SK-N-SH (cell line): ENCODE results near the gene LAMA1. TPM values are rescaled to one million over a fixed set of nuclear protein-coding genes. Genes with fewer than 3 reads are reported as not detected.
A peak's percentile ranks its signal among the peaks of the same experiment; 100 is the strongest.

ENCODE experiments used
- CTCF ChIA-PET: fragments of 300-600, 350-600 bp; formaldehyde crosslinking; extraction: SDS; loops from one replicate; lab custom pipeline; 2021; lab: Yijun Ruan, JAX
- POLR2A ChIA-PET: fragments of 350-600 bp; sonication (Branson Sonifier 250); formaldehyde crosslinking; extraction: SDS; loops from one replicate; lab custom pipeline; 2020; ENCODE audit warnings: antibody characterized with exemption, inconsistent platforms; lab: Yijun Ruan, JAX
- DNase-seq: peaks from one replicate; pipeline ENCODE4 v3.0.0; 2012
- H2AFZ ChIP-seq: fragments of 200-600 bp; sonication (generic); 2 replicates; pipeline ENCODE4 v1.8.1; 2016; ENCODE audit warnings: antibody characterized with exemption, mild to moderate bottlenecking, low read depth
- H3F3A ChIP-seq: fragments of 200-600 bp; sonication (generic); replicated peaks from 2 replicates; pipeline ENCODE3; 2016; ENCODE audit warnings: antibody characterized with exemption, mild to moderate bottlenecking; ENCODE audit not compliant: insufficient read depth
- H3K27ac ChIP-seq, 2 experiments: fragments of 200-500 bp in 1 of 2; fragments of 200-600 bp in 1 of 2; sonication (Bioruptor generic) in 1 of 2; sonication (generic), shearing (Covaris generic) in 1 of 2; 2 replicates each; pipeline versions ENCODE4 v1.5.1 to v1.6.1; 2014 to 2016; ENCODE audit warnings: low read depth in 2 of 2, inconsistent platforms in 1 of 2, low read length in 1 of 2, mild to moderate bottlenecking in 1 of 2, mixed read lengths in 1 of 2
- H3K27me3 ChIP-seq: fragments of 200-600 bp; sonication (generic), shearing (Covaris generic); 2 replicates; pipeline ENCODE4 v1.6.1; 2016; ENCODE audit warnings: mixed run types; ENCODE audit not compliant: insufficient read depth
- H3K36me3 ChIP-seq, 2 experiments: fragments of 200-500 bp in 1 of 2; fragments of 200-600 bp in 1 of 2; sonication (Bioruptor generic) in 1 of 2; sonication (generic) in 1 of 2; replicated peaks in 1 of 2; 2 replicates each; pipeline versions ENCODE3 to v1.5.1; 2014 to 2016; ENCODE audit warnings: low read length in 1 of 2, mild to moderate bottlenecking in 1 of 2; ENCODE audit not compliant: insufficient read depth in 2 of 2, control insufficient read depth in 1 of 2
- H3K4me1 ChIP-seq, 2 experiments: fragments of 200-500 bp in 1 of 2; fragments of 200-600 bp in 1 of 2; sonication (Bioruptor generic) in 1 of 2; sonication (generic), shearing (Covaris generic) in 1 of 2; 2 replicates each; pipeline versions ENCODE4 v1.5.1 to v1.6.1; 2014 to 2016; ENCODE audit warnings: low read depth in 1 of 2, low read length in 1 of 2, mixed run types in 1 of 2; ENCODE audit not compliant: insufficient read depth in 2 of 2, control insufficient read depth in 1 of 2
- H3K4me2 ChIP-seq: fragments of 200-600 bp; sonication (generic), shearing (Covaris generic); 2 replicates; pipeline ENCODE4 v1.6.1; 2017; ENCODE audit warnings: mixed run types
- H3K4me3 ChIP-seq, 2 experiments: fragments of 200-500 bp in 1 of 2; fragments of 200-600 bp in 1 of 2; sonication (Bioruptor generic) in 1 of 2; sonication (generic), shearing (Covaris generic) in 1 of 2; 2 replicates each; pipeline versions ENCODE4 v1.5.1 to v1.8.1; 2014 to 2016; ENCODE audit warnings: low read depth in 2 of 2, inconsistent platforms in 1 of 2, low read length in 1 of 2, mild to moderate bottlenecking in 1 of 2, mixed read lengths in 1 of 2, moderate library complexity in 1 of 2
- H3K79me2 ChIP-seq: fragments of 200-600 bp; sonication (generic); 2 replicates; pipeline ENCODE4 v1.8.1; 2017; ENCODE audit warnings: mild to moderate bottlenecking; ENCODE audit not compliant: insufficient read depth
- H3K9ac ChIP-seq: fragments of 200-600 bp; sonication (generic); 2 replicates; pipeline ENCODE4 v1.6.1; 2017; ENCODE audit warnings: mixed run types
- H3K9me2 ChIP-seq: fragments of 200-600 bp; sonication (generic); 2 replicates; pipeline ENCODE4 v1.6.1; 2017; ENCODE audit warnings: mixed run types
- H3K9me3 ChIP-seq: fragments of 200-600 bp; sonication (generic); 2 replicates; pipeline ENCODE4 v1.6.1; 2017; ENCODE audit warnings: mixed run types, mild to moderate bottlenecking, moderate library complexity
- H4K20me1 ChIP-seq: fragments of 200-600 bp; sonication (generic); 2 replicates; pipeline ENCODE4 v1.6.1; 2017; ENCODE audit warnings: mild to moderate bottlenecking, mixed run types; ENCODE audit not compliant: insufficient read depth
- CTCF ChIP-seq: fragments of 200-600 bp; sonication (generic); IDR thresholded peaks from 2 replicates; pipeline ENCODE4 v1.6.1; 2017; ENCODE audit warnings: antibody characterized with exemption, mild to moderate bottlenecking, moderate library complexity
- ELF1 ChIP-seq: IDR thresholded peaks from 2 replicates; pipeline ENCODE4 v1.4.0; 2012
- EP300 ChIP-seq, 2 experiments: IDR thresholded peaks; 2 replicates each; pipeline versions ENCODE4 v1.4.0 to v1.6.1; 2012; ENCODE audit warnings: borderline replicate concordance in 1 of 2, low read depth in 1 of 2, low read length in 1 of 2
- IRF3 ChIP-seq: fragments of 150-350 bp; IDR thresholded peaks from 2 replicates; pipeline ENCODE4 v1.6.1; 2016; ENCODE audit warnings: mild to moderate bottlenecking, low read depth, low read length
- JUND ChIP-seq: IDR thresholded peaks from 2 replicates; pipeline ENCODE4 v1.4.0; 2012
- MEF2A ChIP-seq: IDR thresholded peaks from 2 replicates; pipeline ENCODE4 v1.4.0; 2012; ENCODE audit warnings: low read depth, borderline replicate concordance
- RAD21 ChIP-seq: IDR thresholded peaks from 2 replicates; pipeline ENCODE4 v1.6.1; 2012; ENCODE audit warnings: mild to moderate bottlenecking, low read length
- RFX5 ChIP-seq: IDR thresholded peaks from 2 replicates; pipeline ENCODE4 v1.6.1; 2012; ENCODE audit warnings: mild to moderate bottlenecking, improper control_type of control experiment, low read length
- RXRA ChIP-seq: IDR thresholded peaks from 2 replicates; pipeline ENCODE4 v1.4.0; 2012; ENCODE audit warnings: low read depth, mild to moderate bottlenecking, borderline replicate concordance
- SMC3 ChIP-seq: IDR thresholded peaks from 2 replicates; pipeline ENCODE4 v1.6.1; 2012; ENCODE audit warnings: low read depth, low read length, improper control_type of control experiment
- USF1 ChIP-seq: IDR thresholded peaks from 2 replicates; pipeline ENCODE4 v1.4.0; 2012; ENCODE audit warnings: low read depth, borderline replicate concordance
- YY1 ChIP-seq: IDR thresholded peaks from 2 replicates; pipeline ENCODE4 v1.4.0; 2012; ENCODE audit warnings: low read depth, mild to moderate bottlenecking
- WGBS: methylation state at CpG from one replicate; pipeline ENCODE4 v1.1.6; 2017; ENCODE audit warnings: low lambda C conversion rate; 5-methylcytosine and 5-hydroxymethylcytosine counted together
- polyA plus RNA-seq, 3 experiments: library from polyadenylated mRNA; depleted of rRNA; stranded (reverse); fragments of >200 nt; gene quantifications; 2 replicates each; pipeline ENCODE4 v1.2.3, GENCODE V29; 2012

The LAMA1 gene
- polyA plus RNA-seq, 1 of the 3 experiments (the other 2 are of a cell fraction): 0.07 TPM

DNA sequence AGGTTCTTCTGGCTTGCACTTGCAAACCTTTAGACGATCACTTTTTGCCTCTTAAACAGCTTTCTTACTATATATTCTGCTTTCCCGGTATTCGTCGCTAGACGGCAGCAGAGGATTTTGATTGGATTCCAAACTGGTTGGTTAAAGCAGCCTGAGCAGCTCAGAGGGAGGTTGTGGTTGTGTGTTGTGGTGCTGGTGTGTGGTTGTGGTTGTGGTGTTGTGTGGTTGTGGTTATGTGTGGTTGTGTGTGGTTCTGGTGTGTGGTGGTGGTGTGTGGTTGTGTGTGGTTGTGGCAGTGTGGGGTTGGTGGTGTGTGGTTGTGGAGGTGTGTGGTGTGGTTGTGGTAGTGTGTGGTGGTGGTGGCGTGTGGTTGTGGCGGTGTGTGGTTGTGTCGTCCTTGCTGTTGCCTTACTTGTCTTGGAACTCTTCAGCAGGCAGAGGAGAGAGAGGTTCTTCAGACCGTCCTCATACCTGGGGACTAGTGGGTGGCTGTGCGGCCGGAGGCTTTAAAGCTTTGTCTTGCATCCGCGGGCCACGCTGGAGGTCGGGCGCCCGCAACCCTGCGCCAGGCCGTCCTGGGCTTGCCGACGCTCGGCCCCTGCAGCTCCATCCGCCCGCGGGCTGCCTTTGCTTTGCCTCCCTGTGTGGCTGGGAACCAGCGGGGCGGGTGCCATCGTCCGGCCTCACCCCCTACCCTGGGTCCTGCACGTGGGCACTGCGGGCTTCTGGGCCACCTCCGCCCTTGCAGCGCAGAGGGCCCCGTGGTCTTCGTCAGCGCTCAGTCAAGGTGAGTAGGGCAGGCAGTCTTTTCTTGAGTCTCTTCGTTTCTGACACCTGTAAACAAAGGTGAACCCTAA is 197.3 kb downstream of the LAMA1 start:
- CTCF ChIA-PET: interaction anchor here (0.6 to 3.8 kb wide), 32 partner anchors 10 to 1132 kb away, joined by 3 to 54 read pairs (median 4); no protein-coding TSS in a partner anchor
- H3K27ac ChIP-seq: no peak overlapping the region
- no peaks in the 10 kb centered on the region for H3F3A ChIP-seq
- peak; percentile 67 for DNase-seq
- no peaks in the 10 kb centered on the region for H3K9me2 ChIP-seq
- H3K9me3 ChIP-seq: no peaks in the 10 kb centered on the region
- WGBS: 77% methylated on average over 29 of the region's 37 CpGs
- H4K20me1 ChIP-seq: no peaks in the 10 kb centered on the region
- H3K9ac ChIP-seq: no peak overlapping the region
- H3K27me3 ChIP-seq: no peaks in the 10 kb centered on the region
- H3K4me1 ChIP-seq: peaks cover 0 to 5% of the 10 kb centered on the region in 2 experiments; a peak in 1 of 4 replicates
- no peak overlapping the region for H2AFZ ChIP-seq
- no peak overlapping the region; a peak in 1 of 4 replicates for H3K4me3 ChIP-seq
- POLR2A ChIA-PET: no interaction called here
- no peaks in the 10 kb centered on the region for H3K36me3 ChIP-seq
- no peaks in the 10 kb centered on the region for H3K79me2 ChIP-seq
- H3K4me2 ChIP-seq: no peak overlapping the region
- TF ChIP-seq CTCF (peak; percentile 54), RAD21 (peak; percentile 92), EP300 (IDR thresholded peaks at IDR 0.05; ENCODE audit: borderline replicate concordance in 1 of 2, low read depth in 1 of 2, low read length in 1 of 2) (no peak), IRF3 (no peak), JUND (no peak), YY1 (no peak), SMC3 (peak; percentile 72)

DNA sequence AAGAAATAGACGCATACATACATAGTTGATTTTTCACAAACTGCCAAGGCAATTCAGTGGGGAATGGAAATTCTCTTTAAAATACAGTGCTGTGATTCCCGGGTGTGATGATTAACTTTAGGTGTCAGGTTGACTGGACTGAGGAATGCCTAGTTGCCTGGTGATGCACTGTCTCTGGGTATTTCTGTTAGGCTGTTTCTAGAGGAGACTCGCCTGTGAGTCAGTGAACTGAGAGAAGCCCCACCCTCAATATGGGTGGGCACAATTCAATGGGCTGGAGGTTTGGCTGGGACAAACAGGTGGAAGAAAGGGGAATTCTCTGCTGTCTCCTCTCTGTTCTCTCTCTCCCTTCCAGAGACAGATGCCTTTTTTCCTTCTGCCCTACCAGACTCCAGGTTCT is 200.5 kb downstream of the LAMA1 start:
- peaks cover 0 to 3% of the 10 kb centered on the region in 2 experiments; a peak in 2 of 4 replicates for H3K4me1 ChIP-seq
- ChIA-PET CTCF (interaction anchor here (1.1 to 2.7 kb wide), 2 partner anchors 83 to 105 kb away, joined by 3 to 9 read pairs; no protein-coding TSS in a partner anchor), POLR2A (no interaction called here)
- no peaks in the 10 kb centered on the region for H3K36me3 ChIP-seq
- H3K27me3 ChIP-seq: no peaks in the 10 kb centered on the region
- H3F3A ChIP-seq: no peaks in the 10 kb centered on the region
- no peaks in the 10 kb centered on the region for H4K20me1 ChIP-seq
- H3K27ac ChIP-seq: no peak overlapping the region
- H3K9me3 ChIP-seq: no peaks in the 10 kb centered on the region
- no peak overlapping the region for H3K9ac ChIP-seq
- 57% methylated on average over 3 of the region's 3 CpGs for WGBS
- DNase-seq: no peak
- H2AFZ ChIP-seq: no peak overlapping the region
- H3K9me2 ChIP-seq: no peaks in the 10 kb centered on the region
- H3K4me3 ChIP-seq: no peak overlapping the region
- H3K79me2 ChIP-seq: no peaks in the 10 kb centered on the region
- no peak overlapping the region for H3K4me2 ChIP-seq
- no peak for TF ChIP-seq JUND
- TF ChIP-seq EP300 (IDR thresholded peaks at IDR 0.05; ENCODE audit: borderline replicate concordance in 1 of 2, low read depth in 1 of 2, low read length in 1 of 2): no peak
- TF ChIP-seq RXRA: no peak
- TF ChIP-seq MEF2A: no peak
- no peak for TF ChIP-seq RFX5
- no peak for TF ChIP-seq RAD21
- TF ChIP-seq USF1: no peak
- TF ChIP-seq ELF1: no peak
- TF ChIP-seq, all 33 proteins: peak for 0
